Activated CD8-positive, alpha-beta memory T cell treated with anti-CD3 and anti-CD28 coated beads for 1 hour (primary cell): ENCODE measurements around the gene PLCD1.

ENCODE experiments used
- DNase-seq, 2 donors: peaks; one replicate each; pipeline ENCODE4 v3.0.0-alpha.2; 2020; ENCODE audit warnings: low read depth in 1 of 2; ENCODE audit errors: extremely low read depth in 1 of 2

Gene PLCD1

GRCh38 chr3:38001456-38002081 is 27.9 kb downstream of the PLCD1 start:
- DNase-seq = no peak

GRCh38 chr3:38000965-38001455 is 28.4 kb downstream of the PLCD1 start:
- no peak for DNase-seq

GRCh38 chr3:38000242-38000916 is 29.1 kb downstream of the PLCD1 start:
- no peak for DNase-seq

DNA sequence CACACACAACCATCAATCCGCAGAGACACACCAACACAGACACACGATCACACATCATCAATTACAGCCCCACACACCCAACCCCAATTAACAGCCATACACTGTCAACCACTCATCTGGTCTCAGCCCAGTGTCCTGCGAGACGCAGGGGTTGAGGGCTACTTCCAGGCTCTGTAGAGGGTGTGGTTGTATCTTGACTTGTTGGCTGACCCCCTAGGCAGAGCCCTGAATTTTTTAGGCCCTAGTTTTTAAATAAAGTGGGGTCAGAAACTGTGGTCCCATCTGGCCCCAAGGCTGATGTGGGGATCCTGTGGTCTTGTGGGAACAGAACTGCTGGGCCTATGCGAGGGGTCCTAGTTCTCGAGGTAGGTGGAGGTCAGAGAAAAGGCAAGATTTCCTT is 29.6 kb downstream of the PLCD1 start:
- DNase-seq = no peak

GRCh38 chr3:37997791-37998370 is 31.6 kb downstream of the PLCD1 start:
- DNase-seq = no peak

- DNase-seq = no peak
Observed at GRCh38 chr3:37997342-37997741, 32.1 kb downstream of the PLCD1 start.

- DNase-seq = peak; percentile 59 to 61
Observed at GRCh38 chr3:37996785-37997301, 32.6 kb downstream of the PLCD1 start.

- no peak for DNase-seq
Observed at GRCh38 chr3:37995652-37996641, 33.5 kb downstream of the PLCD1 start.

GRCh38 chr3:37994639-37994972 is 34.8 kb downstream of the PLCD1 start:
- no peak for DNase-seq

GRCh38 chr3:37993820-37994638 is 35.4 kb downstream of the PLCD1 start:
- DNase-seq = peak in 1 of 2 donors; percentile 36

DNA sequence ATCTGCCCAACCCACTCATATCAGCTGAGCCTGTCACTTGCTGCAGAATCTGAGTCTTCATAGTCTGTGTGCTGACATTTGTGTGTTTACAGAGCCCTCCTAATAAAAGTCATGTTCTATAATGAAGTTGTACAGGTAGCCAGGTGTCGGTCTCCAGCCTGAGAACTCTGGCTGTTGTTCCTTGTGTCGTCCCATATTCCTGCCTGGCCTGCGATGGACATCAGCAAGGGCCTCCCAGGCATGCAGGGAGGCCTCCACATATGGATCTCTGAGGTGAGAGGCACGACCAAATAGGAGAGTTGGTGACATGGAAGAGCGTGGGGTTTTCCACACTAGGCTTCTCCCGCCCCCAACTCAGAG is 36.0 kb downstream of the PLCD1 start:
- DNase-seq = no peak

- no peak for DNase-seq
Observed at GRCh38 chr3:37993067-37993455, 36.4 kb downstream of the PLCD1 start.

GRCh38 chr3:37992271-37993066 is 37.0 kb downstream of the PLCD1 start:
- DNase-seq = no peak

- DNase-seq = no peak
Observed at GRCh38 chr3:37991823-37992222, 37.6 kb downstream of the PLCD1 start.

DNA sequence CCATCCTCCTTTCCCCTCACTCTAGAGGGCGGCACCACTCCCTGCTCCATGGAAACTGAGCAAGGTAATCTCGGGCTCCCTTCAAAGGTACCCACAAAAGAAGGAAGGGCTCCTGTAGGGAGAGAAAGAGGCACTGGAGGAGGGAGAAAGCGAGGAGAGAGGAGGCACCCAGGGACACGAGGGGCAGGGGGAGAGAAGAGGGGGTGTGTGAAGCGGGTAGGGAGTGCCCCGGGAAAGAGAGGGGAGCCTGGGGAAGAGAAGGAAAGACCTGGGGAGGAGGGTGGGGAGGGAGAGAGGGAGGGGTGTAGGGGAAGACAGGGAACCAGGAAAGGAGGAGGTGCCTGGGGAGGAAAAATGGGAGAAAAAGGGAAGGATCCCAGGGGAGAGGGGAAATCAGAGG is 38.3 kb downstream of the PLCD1 start:
- DNase-seq = no peak

GRCh38 chr3:37990527-37990926 is 38.9 kb downstream of the PLCD1 start, which contains the start of gene VILL:
Gene VILL (plus strand): TSS chr3:37990786. CDS start chr3:37993673, 2,887 bp downstream.
- DNase-seq = no peak

DNA sequence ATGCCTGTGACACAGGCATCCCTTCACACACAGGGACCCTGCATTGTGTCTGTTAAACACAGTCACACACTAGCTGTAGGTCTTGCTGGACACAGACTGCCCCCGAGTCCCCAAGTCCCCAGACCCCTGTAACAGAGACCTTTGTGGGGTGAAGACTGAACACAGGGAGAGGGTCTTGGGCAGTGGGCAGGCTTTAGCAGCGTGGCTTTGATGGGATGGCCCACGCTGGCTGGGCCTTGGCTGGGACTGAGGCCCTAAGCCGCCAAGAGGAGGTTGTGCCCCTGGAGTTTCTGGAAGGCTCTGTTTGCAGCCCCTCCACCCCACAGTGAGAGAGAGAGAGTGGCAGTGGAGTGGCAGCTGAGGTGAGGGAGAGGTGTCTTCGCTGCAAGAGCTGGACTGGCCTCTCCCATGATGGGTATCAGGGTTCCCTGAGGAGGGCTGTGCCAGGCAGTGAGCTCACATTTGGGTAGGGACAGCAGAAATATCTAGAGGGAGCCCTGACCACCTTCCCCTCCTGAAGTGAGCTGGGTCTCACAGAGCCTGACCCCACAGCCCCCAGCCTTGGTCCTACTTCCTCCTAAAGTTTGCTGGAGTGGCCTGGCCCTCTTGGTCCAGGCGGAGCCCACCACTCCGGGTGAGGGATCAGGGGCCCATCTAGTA is 39.5 kb downstream of the PLCD1 start:
- DNase-seq = no peak

DNA sequence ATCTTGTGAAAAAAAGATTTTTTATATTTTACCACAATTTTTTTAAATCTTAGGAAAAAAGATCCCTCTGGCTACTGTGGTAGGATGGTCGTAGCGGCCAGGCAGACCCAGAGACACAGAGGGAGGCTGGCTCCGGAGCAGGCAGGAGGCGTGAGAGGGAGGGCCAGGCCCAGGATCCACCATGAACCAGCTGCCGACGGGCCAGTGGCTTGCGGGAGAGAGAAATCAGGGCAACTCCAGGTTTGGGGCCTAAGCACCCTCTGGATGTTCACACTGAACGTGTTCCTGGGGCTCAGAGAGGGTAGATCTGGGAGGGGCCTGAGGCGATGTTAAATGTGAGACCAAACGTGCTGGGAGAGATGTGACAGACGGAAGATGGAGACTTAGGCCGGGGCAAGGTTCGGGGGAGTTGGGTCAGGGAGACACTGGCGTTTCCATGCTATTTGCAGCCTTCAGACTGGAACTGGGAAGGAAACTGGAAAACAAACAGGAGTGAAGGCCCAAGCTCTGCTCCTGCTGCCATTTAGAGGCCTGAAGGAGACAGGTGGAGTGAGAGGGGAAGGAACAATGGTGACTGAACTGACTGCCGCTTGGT is 40.4 kb downstream of the PLCD1 start:
- DNase-seq = no peak
